Memory B cell (primary cell): ENCODE data around the gene OR4K5.

ENCODE experiments used
- ATAC-seq: fragments of 150-1000 bp; cut with Tn5 transposase; 2 replicates; pipeline ENCODE4 v1.10.0; 2021; ENCODE audit warnings: low read depth, mild to moderate bottlenecking, moderate library complexity
- DNase-seq, 2 donors: peaks; one replicate each; pipeline ENCODE4 v3.0.0; 2022; ENCODE audit warnings: low spot score in 2 of 2
- H3K27ac Mint-ChIP-seq: one replicate; pipeline ENCODE4 v1.8.0; 2022; ENCODE audit warnings: mild to moderate bottlenecking, moderate library complexity, mixed read lengths
- H3K27me3 Mint-ChIP-seq: one replicate; pipeline ENCODE4 v1.8.0; 2022; ENCODE audit warnings: mixed read lengths
- H3K36me3 Mint-ChIP-seq: one replicate; pipeline ENCODE4 v1.8.0; 2022; ENCODE audit warnings: mild to moderate bottlenecking, mixed read lengths
- H3K4me1 Mint-ChIP-seq: one replicate; pipeline ENCODE4 v1.8.0; 2022; ENCODE audit warnings: mixed read lengths
- H3K4me3 Mint-ChIP-seq: one replicate; pipeline ENCODE4 v1.8.0; 2022; ENCODE audit warnings: mild to moderate bottlenecking, moderate library complexity, mixed read lengths
- H3K9me3 Mint-ChIP-seq: one replicate; pipeline ENCODE4 v1.8.0; 2022; ENCODE audit warnings: mixed read lengths

OR4K5 gene

GRCh38 chr14:19920021-19920657 is at the start of gene OR4K5:
OR4K5 (plus strand) TSS chr14:19920607; CDS start chr14:19920607, 0 bp downstream.
- no peaks in the 10 kb centered on the region for H3K9me3 Mint-ChIP-seq
- H3K27ac Mint-ChIP-seq: no peak within 1 kb of the TSS
- H3K4me3 Mint-ChIP-seq: no peak within 1 kb of the TSS
- H3K27me3 Mint-ChIP-seq: no peaks in the 10 kb centered on the region
- ATAC-seq (no peak), DNase-seq (no peak)
- no peaks in the 10 kb centered on the region for H3K4me1 Mint-ChIP-seq
- H3K36me3 Mint-ChIP-seq: no peaks in the 10 kb centered on the region

- no peak overlapping the region for H3K27ac Mint-ChIP-seq
- no peaks in the 10 kb centered on the region for H3K4me1 Mint-ChIP-seq
- H3K36me3 Mint-ChIP-seq: no peaks in the 10 kb centered on the region
- H3K4me3 Mint-ChIP-seq: no peak overlapping the region
- ATAC-seq (no peak), DNase-seq (no peak)
- no peaks in the 10 kb centered on the region for H3K27me3 Mint-ChIP-seq
- H3K9me3 Mint-ChIP-seq: no peaks in the 10 kb centered on the region
Measured at GRCh38 chr14:19873178-19873577, 47.2 kb upstream of the OR4K5 start.

GRCh38 chr14:19874842-19875241 is 45.6 kb upstream of the OR4K5 start, which contains the start of gene OR4K2:
OR4K2 (plus strand) TSS chr14:19875142; CDS start chr14:19876268, 1,126 bp downstream.
- H3K27me3 Mint-ChIP-seq: no peaks in the 10 kb centered on the region
- no peak within 1 kb of the TSS for H3K27ac Mint-ChIP-seq
- no peaks in the 10 kb centered on the region for H3K9me3 Mint-ChIP-seq
- ATAC-seq (no peak), DNase-seq (no peak)
- H3K36me3 Mint-ChIP-seq: no peaks in the 10 kb centered on the region
- no peaks in the 10 kb centered on the region for H3K4me1 Mint-ChIP-seq
- no peak within 1 kb of the TSS for H3K4me3 Mint-ChIP-seq

- no peak overlapping the region for H3K4me3 Mint-ChIP-seq
- no peak for DNase-seq
- no peaks in the 10 kb centered on the region for H3K27me3 Mint-ChIP-seq
- no peaks in the 10 kb centered on the region for H3K36me3 Mint-ChIP-seq
- H3K4me1 Mint-ChIP-seq: no peaks in the 10 kb centered on the region
- H3K9me3 Mint-ChIP-seq: no peaks in the 10 kb centered on the region
- H3K27ac Mint-ChIP-seq: no peak overlapping the region
- ATAC-seq: no peak
Measured at GRCh38 chr14:19878029-19878642, 42.3 kb upstream of the OR4K5 start.

GRCh38 chr14:19895282-19895681 is 25.1 kb upstream of the OR4K5 start:
- Mint-ChIP-seq H3K9me3 (peaks cover 9% of the 10 kb centered on the region), H3K36me3 (no peaks in the 10 kb centered on the region), H3K4me1 (no peaks in the 10 kb centered on the region), H3K4me3 (no peak overlapping the region), H3K27ac (no peak overlapping the region), H3K27me3 (no peaks in the 10 kb centered on the region)
- DNase-seq: no peak
- no peak for ATAC-seq

GRCh38 chr14:19900999-19901398 is 19.4 kb upstream of the OR4K5 start:
- no peak overlapping the region for H3K4me3 Mint-ChIP-seq
- H3K27ac Mint-ChIP-seq: no peak overlapping the region
- ATAC-seq: no peak
- H3K36me3 Mint-ChIP-seq: no peaks in the 10 kb centered on the region
- no peaks in the 10 kb centered on the region for H3K4me1 Mint-ChIP-seq
- no peaks in the 10 kb centered on the region for H3K27me3 Mint-ChIP-seq
- peaks cover 7% of the 10 kb centered on the region for H3K9me3 Mint-ChIP-seq
- DNase-seq: no peak

- ATAC-seq (no peak), DNase-seq (no peak)
- H3K27ac Mint-ChIP-seq: no peak overlapping the region
- no peaks in the 10 kb centered on the region for H3K4me1 Mint-ChIP-seq
- H3K9me3 Mint-ChIP-seq: peaks cover 2% of the 10 kb centered on the region
- H3K27me3 Mint-ChIP-seq: no peaks in the 10 kb centered on the region
- no peaks in the 10 kb centered on the region for H3K36me3 Mint-ChIP-seq
- H3K4me3 Mint-ChIP-seq: no peak overlapping the region
Measured at GRCh38 chr14:19902409-19902808, 18.0 kb upstream of the OR4K5 start.

GRCh38 chr14:19906665-19907064 is 13.7 kb upstream of the OR4K5 start:
- H3K27ac Mint-ChIP-seq: no peak overlapping the region
- H3K36me3 Mint-ChIP-seq: no peaks in the 10 kb centered on the region
- no peak for ATAC-seq
- H3K9me3 Mint-ChIP-seq: no peaks in the 10 kb centered on the region
- H3K4me1 Mint-ChIP-seq: no peaks in the 10 kb centered on the region
- no peak overlapping the region for H3K4me3 Mint-ChIP-seq
- H3K27me3 Mint-ChIP-seq: no peaks in the 10 kb centered on the region
- DNase-seq: no peak

GRCh38 chr14:19911114-19911513 is 9.3 kb upstream of the OR4K5 start:
- H3K4me1 Mint-ChIP-seq: no peaks in the 10 kb centered on the region
- DNase-seq (no peak), ATAC-seq (no peak)
- no peaks in the 10 kb centered on the region for H3K27me3 Mint-ChIP-seq
- no peak overlapping the region for H3K4me3 Mint-ChIP-seq
- no peaks in the 10 kb centered on the region for H3K9me3 Mint-ChIP-seq
- H3K36me3 Mint-ChIP-seq: no peaks in the 10 kb centered on the region
- H3K27ac Mint-ChIP-seq: no peak overlapping the region

- Mint-ChIP-seq H3K27ac (no peak overlapping the region), H3K9me3 (no peaks in the 10 kb centered on the region), H3K4me3 (no peak overlapping the region), H3K36me3 (no peaks in the 10 kb centered on the region), H3K27me3 (no peaks in the 10 kb centered on the region), H3K4me1 (no peaks in the 10 kb centered on the region)
- no peak for ATAC-seq
- no peak for DNase-seq
Measured at GRCh38 chr14:19917243-19917642, 3.2 kb upstream of the OR4K5 start.

GRCh38 chr14:19917955-19918518 is 2.4 kb upstream of the OR4K5 start:
- no peak overlapping the region for H3K4me3 Mint-ChIP-seq
- no peaks in the 10 kb centered on the region for H3K27me3 Mint-ChIP-seq
- H3K27ac Mint-ChIP-seq: no peak overlapping the region
- H3K36me3 Mint-ChIP-seq: no peaks in the 10 kb centered on the region
- DNase-seq (no peak), ATAC-seq (no peak)
- no peaks in the 10 kb centered on the region for H3K4me1 Mint-ChIP-seq
- no peaks in the 10 kb centered on the region for H3K9me3 Mint-ChIP-seq

- Mint-ChIP-seq H3K27me3 (no peaks in the 10 kb centered on the region), H3K36me3 (no peaks in the 10 kb centered on the region), H3K9me3 (no peaks in the 10 kb centered on the region), H3K4me1 (no peaks in the 10 kb centered on the region), H3K27ac (no peak overlapping the region), H3K4me3 (no peak overlapping the region)
- ATAC-seq (no peak), DNase-seq (no peak)
Measured at GRCh38 chr14:19918553-19919264, 1.7 kb upstream of the OR4K5 start.

- ATAC-seq (no peak), DNase-seq (no peak)
- peaks cover 1% of the 10 kb centered on the region for H3K9me3 Mint-ChIP-seq
- no peak within 1 kb of the TSS for H3K4me3 Mint-ChIP-seq
- no peaks in the 10 kb centered on the region for H3K36me3 Mint-ChIP-seq
- H3K27ac Mint-ChIP-seq: no peak within 1 kb of the TSS
- H3K4me1 Mint-ChIP-seq: no peaks in the 10 kb centered on the region
- no peaks in the 10 kb centered on the region for H3K27me3 Mint-ChIP-seq
Measured at GRCh38 chr14:19930617-19931016, 10.2 kb downstream of the OR4K5 start, which contains the start of gene OR4K1. OR4K1 (plus strand) TSS chr14:19930917; CDS start chr14:19935667, 4,750 bp downstream.

- DNase-seq: no peak
- no peaks in the 10 kb centered on the region for H3K4me1 Mint-ChIP-seq
Measured at GRCh38 chr14:19941668-19942067, 21.3 kb downstream of the OR4K5 start.

More at GRCh38 chr14:19941668-19942067, 21.3 kb downstream of the OR4K5 start:
- Mint-ChIP-seq H3K36me3 (no peaks in the 10 kb centered on the region), H3K27me3 (no peaks in the 10 kb centered on the region), H3K9me3 (no peaks in the 10 kb centered on the region), H3K27ac (no peak overlapping the region), H3K4me3 (no peak overlapping the region)
- no peak for ATAC-seq
